ENCODE data around the gene MYBL2.

DNA sequence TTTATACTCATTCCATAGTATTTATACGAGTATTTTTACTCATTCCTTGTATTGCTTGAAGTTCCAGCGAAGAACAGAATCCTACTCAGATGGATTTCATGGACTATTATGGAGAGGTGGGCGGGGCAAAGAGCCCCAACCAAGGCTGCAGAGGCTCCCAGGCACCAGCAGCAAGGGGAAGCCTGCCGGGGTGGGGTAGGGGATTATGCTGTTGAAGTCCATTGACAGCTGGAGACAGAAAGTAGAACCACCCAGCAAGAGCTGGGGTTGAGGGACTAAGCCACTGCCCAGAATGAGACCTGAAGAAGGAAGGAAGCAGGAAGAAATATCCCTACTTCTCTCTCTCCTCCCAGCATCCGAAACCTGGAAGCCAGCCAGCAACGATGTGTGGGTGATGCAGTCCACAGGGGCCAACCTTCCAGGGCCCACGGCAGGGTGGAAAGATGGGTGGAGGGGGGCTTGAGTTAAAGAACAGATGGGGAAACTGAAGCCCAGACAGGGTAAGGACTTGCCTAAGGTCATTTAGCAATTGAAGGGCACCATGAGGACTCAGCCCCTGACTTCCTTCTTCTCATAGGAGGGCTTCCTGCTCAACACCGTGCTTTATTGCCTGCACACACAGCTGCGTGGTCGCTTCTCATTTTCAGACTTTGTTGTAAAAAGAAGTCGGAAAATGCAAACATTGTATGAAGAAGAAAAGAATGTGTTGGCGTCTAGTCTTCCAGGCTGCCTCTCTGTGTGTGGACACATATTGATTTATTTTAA is 78.2 kb downstream of the MYBL2 start:
- TF ChIP-seq SP1 (IDR thresholded peaks at IDR 0.05) (no peak), EGR1 (IDR thresholded peaks at IDR 0.05; ENCODE audit: low read depth in 2 of 2) (no peak), FOXA1 (IDR thresholded peaks at IDR 0.05) (no peak)
- TF ChIP-seq, protein P1, sequence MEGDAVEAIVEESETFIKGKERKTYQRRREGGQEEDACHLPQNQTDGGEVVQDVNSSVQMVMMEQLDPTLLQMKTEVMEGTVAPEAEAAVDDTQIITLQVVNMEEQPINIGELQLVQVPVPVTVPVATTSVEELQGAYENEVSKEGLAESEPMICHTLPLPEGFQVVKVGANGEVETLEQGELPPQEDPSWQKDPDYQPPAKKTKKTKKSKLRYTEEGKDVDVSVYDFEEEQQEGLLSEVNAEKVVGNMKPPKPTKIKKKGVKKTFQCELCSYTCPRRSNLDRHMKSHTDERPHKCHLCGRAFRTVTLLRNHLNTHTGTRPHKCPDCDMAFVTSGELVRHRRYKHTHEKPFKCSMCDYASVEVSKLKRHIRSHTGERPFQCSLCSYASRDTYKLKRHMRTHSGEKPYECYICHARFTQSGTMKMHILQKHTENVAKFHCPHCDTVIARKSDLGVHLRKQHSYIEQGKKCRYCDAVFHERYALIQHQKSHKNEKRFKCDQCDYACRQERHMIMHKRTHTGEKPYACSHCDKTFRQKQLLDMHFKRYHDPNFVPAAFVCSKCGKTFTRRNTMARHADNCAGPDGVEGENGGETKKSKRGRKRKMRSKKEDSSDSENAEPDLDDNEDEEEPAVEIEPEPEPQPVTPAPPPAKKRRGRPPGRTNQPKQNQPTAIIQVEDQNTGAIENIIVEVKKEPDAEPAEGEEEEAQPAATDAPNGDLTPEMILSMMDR (IDR thresholded peaks at IDR 0.05; ENCODE audit: low read depth, low read length, missing input control) = no peak
- TF ChIP-seq, protein P2, sequence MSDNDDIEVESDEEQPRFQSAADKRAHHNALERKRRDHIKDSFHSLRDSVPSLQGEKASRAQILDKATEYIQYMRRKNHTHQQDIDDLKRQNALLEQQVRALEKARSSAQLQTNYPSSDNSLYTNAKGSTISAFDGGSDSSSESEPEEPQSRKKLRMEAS (IDR thresholded peaks at IDR 0.05) = no peak
